ENCODE data around the gene DOCK4.

Gene DOCK4

GRCh38 chr7:111960984-111961383 lies 245.2 kb downstream of the DOCK4 start:
- Histone ChIP-seq H3K36me3 (ENCODE audit: control insufficient read depth in 5 of 5, insufficient read depth in 5 of 5, low read length in 5 of 5) (no peaks in the 10 kb centered on the region), H3K4me1 (ENCODE audit: control insufficient read depth in 5 of 5, insufficient read depth in 5 of 5, low read length in 5 of 5) (no peaks in the 10 kb centered on the region), H3K27me3 (ENCODE audit: control insufficient read depth in 5 of 5, insufficient read depth in 4 of 5, low read length in 5 of 5) (no peaks in the 10 kb centered on the region), H3K27ac (ENCODE audit: low read depth, low read length) (no peak overlapping the region), H3K9ac (ENCODE audit: low read length in 5 of 5) (no peak overlapping the region), H3K4me3 (ENCODE audit: low read depth in 1 of 5, low read length in 5 of 5) (no peak overlapping the region), H3K9me3 (ENCODE audit: control insufficient read depth in 5 of 5, low read length in 5 of 5) (no peaks in the 10 kb centered on the region)

GRCh38 chr7:111958896-111959295 lies 247.3 kb downstream of the DOCK4 start:
- H3K9ac ChIP-seq (ENCODE audit: low read length in 5 of 5): no peak overlapping the region
- no peaks in the 10 kb centered on the region for H3K9me3 ChIP-seq (ENCODE audit: control insufficient read depth in 5 of 5, low read length in 5 of 5)
- no peak overlapping the region for H3K4me3 ChIP-seq (ENCODE audit: low read depth in 1 of 5, low read length in 5 of 5)
- no peaks in the 10 kb centered on the region for H3K36me3 ChIP-seq (ENCODE audit: control insufficient read depth in 5 of 5, insufficient read depth in 5 of 5, low read length in 5 of 5)
- peaks cover 0 to 12% (median 3%) of the 10 kb centered on the region in 5 donors for H3K4me1 ChIP-seq (ENCODE audit: control insufficient read depth in 5 of 5, insufficient read depth in 5 of 5, low read length in 5 of 5)
- no peaks in the 10 kb centered on the region for H3K27me3 ChIP-seq (ENCODE audit: control insufficient read depth in 5 of 5, insufficient read depth in 4 of 5, low read length in 5 of 5)
- H3K27ac ChIP-seq (ENCODE audit: low read depth, low read length): no peak overlapping the region

GRCh38 chr7:111958431-111958830 lies 247.8 kb downstream of the DOCK4 start:
- Histone ChIP-seq H3K27ac (ENCODE audit: low read depth, low read length) (no peak overlapping the region), H3K9ac (ENCODE audit: low read length in 5 of 5) (no peak overlapping the region), H3K27me3 (ENCODE audit: control insufficient read depth in 5 of 5, insufficient read depth in 4 of 5, low read length in 5 of 5) (no peaks in the 10 kb centered on the region), H3K9me3 (ENCODE audit: control insufficient read depth in 5 of 5, low read length in 5 of 5) (no peaks in the 10 kb centered on the region), H3K36me3 (ENCODE audit: control insufficient read depth in 5 of 5, insufficient read depth in 5 of 5, low read length in 5 of 5) (no peaks in the 10 kb centered on the region), H3K4me1 (ENCODE audit: control insufficient read depth in 5 of 5, insufficient read depth in 5 of 5, low read length in 5 of 5) (peaks cover 0 to 16% (median 8%) of the 10 kb centered on the region in 5 donors), H3K4me3 (ENCODE audit: low read depth in 1 of 5, low read length in 5 of 5) (no peak overlapping the region)

- Histone ChIP-seq H3K36me3 (ENCODE audit: control insufficient read depth in 5 of 5, insufficient read depth in 5 of 5, low read length in 5 of 5) (no peaks in the 10 kb centered on the region), H3K4me3 (ENCODE audit: low read depth in 1 of 5, low read length in 5 of 5) (no peak overlapping the region), H3K27me3 (ENCODE audit: control insufficient read depth in 5 of 5, insufficient read depth in 4 of 5, low read length in 5 of 5) (no peaks in the 10 kb centered on the region), H3K27ac (ENCODE audit: low read depth, low read length) (no peak overlapping the region), H3K9ac (ENCODE audit: low read length in 5 of 5) (no peak overlapping the region), H3K4me1 (ENCODE audit: control insufficient read depth in 5 of 5, insufficient read depth in 5 of 5, low read length in 5 of 5) (peaks cover 0 to 20% (median 10%) of the 10 kb centered on the region in 5 donors), H3K9me3 (ENCODE audit: control insufficient read depth in 5 of 5, low read length in 5 of 5) (no peaks in the 10 kb centered on the region)
Observed at GRCh38 chr7:111955616-111956015, 250.6 kb downstream of the DOCK4 start.

GRCh38 chr7:111954474-111955381 lies 251.5 kb downstream of the DOCK4 start:
- Histone ChIP-seq H3K27me3 (ENCODE audit: control insufficient read depth in 5 of 5, insufficient read depth in 4 of 5, low read length in 5 of 5) (no peaks in the 10 kb centered on the region), H3K9me3 (ENCODE audit: control insufficient read depth in 5 of 5, low read length in 5 of 5) (no peaks in the 10 kb centered on the region), H3K27ac (ENCODE audit: low read depth, low read length) (peak overlapping the region; percentile 16), H3K36me3 (ENCODE audit: control insufficient read depth in 5 of 5, insufficient read depth in 5 of 5, low read length in 5 of 5) (no peaks in the 10 kb centered on the region), H3K4me3 (ENCODE audit: low read depth in 1 of 5, low read length in 5 of 5) (no peak overlapping the region), H3K9ac (ENCODE audit: low read length in 5 of 5) (no peak overlapping the region), H3K4me1 (ENCODE audit: control insufficient read depth in 5 of 5, insufficient read depth in 5 of 5, low read length in 5 of 5) (peaks cover 0 to 20% (median 10%) of the 10 kb centered on the region in 5 donors)

- H3K4me3 ChIP-seq (ENCODE audit: low read depth in 1 of 5, low read length in 5 of 5): no peak overlapping the region
- H3K36me3 ChIP-seq (ENCODE audit: control insufficient read depth in 5 of 5, insufficient read depth in 5 of 5, low read length in 5 of 5): no peaks in the 10 kb centered on the region
- no peaks in the 10 kb centered on the region for H3K27me3 ChIP-seq (ENCODE audit: control insufficient read depth in 5 of 5, insufficient read depth in 4 of 5, low read length in 5 of 5)
- no peak overlapping the region for H3K27ac ChIP-seq (ENCODE audit: low read depth, low read length)
- no peak overlapping the region for H3K9ac ChIP-seq (ENCODE audit: low read length in 5 of 5)
- H3K4me1 ChIP-seq (ENCODE audit: control insufficient read depth in 5 of 5, insufficient read depth in 5 of 5, low read length in 5 of 5): peaks cover 0 to 20% (median 10%) of the 10 kb centered on the region in 5 donors
- H3K9me3 ChIP-seq (ENCODE audit: control insufficient read depth in 5 of 5, low read length in 5 of 5): no peaks in the 10 kb centered on the region
Observed at GRCh38 chr7:111954056-111954455, 252.1 kb downstream of the DOCK4 start.

- Histone ChIP-seq H3K9me3 (ENCODE audit: control insufficient read depth in 5 of 5, low read length in 5 of 5) (no peaks in the 10 kb centered on the region), H3K4me3 (ENCODE audit: low read depth in 1 of 5, low read length in 5 of 5) (no peak overlapping the region), H3K27ac (ENCODE audit: low read depth, low read length) (no peak overlapping the region), H3K27me3 (ENCODE audit: control insufficient read depth in 5 of 5, insufficient read depth in 4 of 5, low read length in 5 of 5) (no peaks in the 10 kb centered on the region), H3K9ac (ENCODE audit: low read length in 5 of 5) (no peak overlapping the region), H3K36me3 (ENCODE audit: control insufficient read depth in 5 of 5, insufficient read depth in 5 of 5, low read length in 5 of 5) (no peaks in the 10 kb centered on the region), H3K4me1 (ENCODE audit: control insufficient read depth in 5 of 5, insufficient read depth in 5 of 5, low read length in 5 of 5) (peaks cover 0 to 20% (median 10%) of the 10 kb centered on the region in 5 donors)
Observed at GRCh38 chr7:111953611-111954010, 252.6 kb downstream of the DOCK4 start.

- Histone ChIP-seq H3K4me1 (ENCODE audit: control insufficient read depth in 5 of 5, insufficient read depth in 5 of 5, low read length in 5 of 5) (peaks cover 0 to 20% (median 10%) of the 10 kb centered on the region in 5 donors), H3K27ac (ENCODE audit: low read depth, low read length) (no peak overlapping the region), H3K9ac (ENCODE audit: low read length in 5 of 5) (no peak overlapping the region), H3K9me3 (ENCODE audit: control insufficient read depth in 5 of 5, low read length in 5 of 5) (no peaks in the 10 kb centered on the region), H3K36me3 (ENCODE audit: control insufficient read depth in 5 of 5, insufficient read depth in 5 of 5, low read length in 5 of 5) (no peaks in the 10 kb centered on the region), H3K4me3 (ENCODE audit: low read depth in 1 of 5, low read length in 5 of 5) (no peak overlapping the region), H3K27me3 (ENCODE audit: control insufficient read depth in 5 of 5, insufficient read depth in 4 of 5, low read length in 5 of 5) (no peaks in the 10 kb centered on the region)
Observed at GRCh38 chr7:111952783-111953182, 253.4 kb downstream of the DOCK4 start.

- H3K4me3 ChIP-seq (ENCODE audit: low read depth in 1 of 5, low read length in 5 of 5): no peak overlapping the region
- no peak overlapping the region for H3K9ac ChIP-seq (ENCODE audit: low read length in 5 of 5)
- no peak overlapping the region for H3K27ac ChIP-seq (ENCODE audit: low read depth, low read length)
- H3K4me1 ChIP-seq (ENCODE audit: control insufficient read depth in 5 of 5, insufficient read depth in 5 of 5, low read length in 5 of 5): peaks cover 0 to 20% (median 10%) of the 10 kb centered on the region in 5 donors
- no peaks in the 10 kb centered on the region for H3K9me3 ChIP-seq (ENCODE audit: control insufficient read depth in 5 of 5, low read length in 5 of 5)
- no peaks in the 10 kb centered on the region for H3K27me3 ChIP-seq (ENCODE audit: control insufficient read depth in 5 of 5, insufficient read depth in 4 of 5, low read length in 5 of 5)
- H3K36me3 ChIP-seq (ENCODE audit: control insufficient read depth in 5 of 5, insufficient read depth in 5 of 5, low read length in 5 of 5): no peaks in the 10 kb centered on the region
Observed at GRCh38 chr7:111951052-111951451, 255.1 kb downstream of the DOCK4 start.

- Histone ChIP-seq H3K27me3 (ENCODE audit: control insufficient read depth in 5 of 5, insufficient read depth in 4 of 5, low read length in 5 of 5) (no peaks in the 10 kb centered on the region), H3K27ac (ENCODE audit: low read depth, low read length) (no peak overlapping the region), H3K9me3 (ENCODE audit: control insufficient read depth in 5 of 5, low read length in 5 of 5) (peaks cover 0 to 21% (median 17%) of the 10 kb centered on the region in 5 donors), H3K9ac (ENCODE audit: low read length in 5 of 5) (no peak overlapping the region), H3K36me3 (ENCODE audit: control insufficient read depth in 5 of 5, insufficient read depth in 5 of 5, low read length in 5 of 5) (peaks cover 9 to 29% (median 23%) of the 10 kb centered on the region in 5 donors), H3K4me3 (ENCODE audit: low read depth in 1 of 5, low read length in 5 of 5) (peak overlapping the region in 1 of 5 donors; percentile 1), H3K4me1 (ENCODE audit: control insufficient read depth in 5 of 5, insufficient read depth in 5 of 5, low read length in 5 of 5) (no peaks in the 10 kb centered on the region)
Observed at GRCh38 chr7:111942450-111943081, 263.6 kb downstream of the DOCK4 start.
